Vagina (tissue), 2 donors: ENCODE measurements around the gene SSTR5.

ENCODE experiments used
- POLR2A ChIP-seq, 2 donors: fragments of 450-650 bp; IDR thresholded peaks; one replicate each; pipeline ENCODE4 v1.6.1; 2017; ENCODE audit warnings: antibody characterized with exemption in 2 of 2, mild to moderate bottlenecking in 2 of 2, moderate library complexity in 2 of 2
- TF ChIP-seq, protein P1 (sequence below), 3 experiments: fragments of 450-650 bp in 2 of 3; fragments of 200-600 bp in 1 of 3; sonication (generic) in 1 of 3; IDR thresholded peaks; one replicate each; pipeline ENCODE4 v1.5.1; 2017 to 2019; ENCODE audit warnings: antibody characterized with exemption in 3 of 3, mild to moderate bottlenecking in 2 of 3, moderate library complexity in 2 of 3

- TF ChIP-seq, protein P1, sequence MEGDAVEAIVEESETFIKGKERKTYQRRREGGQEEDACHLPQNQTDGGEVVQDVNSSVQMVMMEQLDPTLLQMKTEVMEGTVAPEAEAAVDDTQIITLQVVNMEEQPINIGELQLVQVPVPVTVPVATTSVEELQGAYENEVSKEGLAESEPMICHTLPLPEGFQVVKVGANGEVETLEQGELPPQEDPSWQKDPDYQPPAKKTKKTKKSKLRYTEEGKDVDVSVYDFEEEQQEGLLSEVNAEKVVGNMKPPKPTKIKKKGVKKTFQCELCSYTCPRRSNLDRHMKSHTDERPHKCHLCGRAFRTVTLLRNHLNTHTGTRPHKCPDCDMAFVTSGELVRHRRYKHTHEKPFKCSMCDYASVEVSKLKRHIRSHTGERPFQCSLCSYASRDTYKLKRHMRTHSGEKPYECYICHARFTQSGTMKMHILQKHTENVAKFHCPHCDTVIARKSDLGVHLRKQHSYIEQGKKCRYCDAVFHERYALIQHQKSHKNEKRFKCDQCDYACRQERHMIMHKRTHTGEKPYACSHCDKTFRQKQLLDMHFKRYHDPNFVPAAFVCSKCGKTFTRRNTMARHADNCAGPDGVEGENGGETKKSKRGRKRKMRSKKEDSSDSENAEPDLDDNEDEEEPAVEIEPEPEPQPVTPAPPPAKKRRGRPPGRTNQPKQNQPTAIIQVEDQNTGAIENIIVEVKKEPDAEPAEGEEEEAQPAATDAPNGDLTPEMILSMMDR (IDR thresholded peaks at IDR 0.05): no peak
- TF ChIP-seq POLR2A (IDR thresholded peaks at IDR 0.05): no peak
These were observed 52.2 kb downstream of the SSTR5 start for GRCh38 chr16:1124795-1125194.
